Sciatic nerve (tissue), 2 donors: ENCODE results near the gene WFS1. TPM values are rescaled to one million over a fixed set of nuclear protein-coding genes. Genes with fewer than 3 reads are reported as not detected.

Experiments
- ATAC-seq: fragments of 200-7000 bp; cut with Tn5 transposase; one replicate; pipeline ENCODE4 v1.9.1; 2020; ENCODE audit warnings: mild to moderate bottlenecking, moderate library complexity
- DNase-seq: peaks from one replicate; pipeline ENCODE4 v3.0.0-alpha.2; 2020; ENCODE audit warnings: low spot score
- intact Hi-C: fragments of 100-400 bp; cut with DNase I; formaldehyde crosslinking; loops from one replicate; pipeline ENCODE4 v1.14.2; 2022
- total RNA-seq: library from RNA; stranded (reverse); fragmentation: NEBNext Ultra II Directional; extraction: Animal tissue kit (Norgen Biotek cat#: 25700); gene quantifications from one replicate; pipeline ENCODE4 v1.2.1, GENCODE V29; 2021
- donor health status: DM: no; HTN: no; CAD: no.
- donor health status: DM: no; HTN: no; CAD: no.

The WFS1 gene
- total RNA-seq, 1 donor from 2014 or later: 39.2 TPM

GRCh38 chr4:6292376-6293096 is 22.9 kb downstream of the WFS1 start:
- DNase-seq (no peak), ATAC-seq (no peak)

GRCh38 chr4:6293097-6293445 is 23.4 kb downstream of the WFS1 start:
- ATAC-seq (no peak), DNase-seq (no peak)
- intact Hi-C loops: no loop called here

More at GRCh38 chr4:6292376-6293096, 22.9 kb downstream of the WFS1 start:
- intact Hi-C loops: no loop called here

DNA sequence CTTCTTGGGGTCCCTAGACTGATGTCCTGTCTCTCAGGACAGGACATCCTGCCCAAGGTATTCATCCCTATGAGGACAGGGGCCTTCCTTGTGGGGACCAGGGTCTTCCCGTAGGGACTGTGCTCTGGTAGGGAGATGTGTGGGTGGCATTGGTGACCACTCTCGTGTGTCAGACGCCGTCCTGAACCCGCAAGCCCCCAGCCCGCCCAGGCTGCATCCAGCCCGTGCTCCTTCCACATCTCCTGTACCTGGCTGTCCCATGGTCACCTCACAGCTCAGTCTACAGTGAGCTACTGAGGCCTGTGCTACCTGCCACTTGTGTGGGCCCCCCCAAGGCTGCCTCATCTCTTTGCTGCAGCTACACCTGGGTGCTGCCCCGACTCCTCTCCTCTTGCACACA is 24.0 kb downstream of the WFS1 start:
- DNase-seq (no peak), ATAC-seq (no peak)
- intact Hi-C loops: no loop called here

- DNase-seq (no peak), ATAC-seq (no peak)
- intact Hi-C loops: loop anchor here (5.0 kb wide), 1 partner anchor 1447 kb away; no protein-coding TSS in a partner anchor
Measured at GRCh38 chr4:6294705-6295421, 25.2 kb downstream of the WFS1 start.

- ATAC-seq (no peak), DNase-seq (no peak)
- intact Hi-C loops: loop anchor here (5.0 kb wide), 1 partner anchor 1447 kb away; no protein-coding TSS in a partner anchor
Measured at GRCh38 chr4:6295495-6295894, 25.8 kb downstream of the WFS1 start.

GRCh38 chr4:6296026-6296425 is 26.4 kb downstream of the WFS1 start:
- ATAC-seq: no peak
- no peak for DNase-seq
- intact Hi-C loops: loop anchor here (5.0 kb wide), 1 partner anchor 1446 kb away; no protein-coding TSS in a partner anchor

- no peak for ATAC-seq
- DNase-seq: no peak
- intact Hi-C loops: loop anchor here (5.0 kb wide), 1 partner anchor 1445 kb away; no protein-coding TSS in a partner anchor
Measured at GRCh38 chr4:6297266-6297815, 27.7 kb downstream of the WFS1 start.

- intact Hi-C loops: loop anchor here (5.0 kb wide), 1 partner anchor 1444 kb away; no protein-coding TSS in a partner anchor
- ATAC-seq: no peak
- DNase-seq: no peak
Measured at GRCh38 chr4:6298035-6298434, 28.4 kb downstream of the WFS1 start.

- DNase-seq (no peak), ATAC-seq (no peak)
Measured at GRCh38 chr4:6298852-6299251, 29.2 kb downstream of the WFS1 start.

GRCh38 chr4:6299875-6300274 is 30.2 kb downstream of the WFS1 start:
- no peak for ATAC-seq
- no peak for DNase-seq
- intact Hi-C loops: loop anchor here (5.0 kb wide), 1 partner anchor 1442 kb away; no protein-coding TSS in a partner anchor

More at GRCh38 chr4:6298852-6299251, 29.2 kb downstream of the WFS1 start:
- intact Hi-C loops: loop anchor here (5.0 kb wide), 1 partner anchor 1443 kb away; no protein-coding TSS in a partner anchor

DNA sequence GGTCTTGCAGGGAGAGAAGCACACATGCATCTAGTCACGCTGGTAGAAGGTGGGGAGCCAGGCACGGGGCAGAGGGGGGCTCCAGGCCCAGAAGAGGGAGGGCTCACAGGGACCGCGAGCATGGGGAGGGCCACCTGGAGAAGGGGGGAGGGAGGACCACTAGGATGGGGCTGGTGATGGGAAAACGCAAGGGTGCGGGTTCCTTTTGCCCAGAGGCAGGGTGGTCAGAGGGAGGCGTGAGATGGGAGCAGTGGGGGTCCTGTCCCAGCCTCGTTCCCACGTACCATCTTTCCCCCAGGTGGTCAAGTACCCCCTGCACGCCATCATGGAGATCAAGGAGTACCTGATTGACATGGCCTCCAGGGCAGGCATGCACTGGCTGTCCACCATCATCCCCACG is 30.7 kb downstream of the WFS1 start:
- no peak for ATAC-seq
- DNase-seq: no peak
- intact Hi-C loops: no loop called here

GRCh38 chr4:6301051-6301731 is 31.5 kb downstream of the WFS1 start:
- ATAC-seq (no peak), DNase-seq (no peak)
- intact Hi-C loops: no loop called here

- DNase-seq: no peak
- no peak for ATAC-seq
- intact Hi-C loops: no loop called here
Measured at GRCh38 chr4:6301732-6302442, 32.2 kb downstream of the WFS1 start.

- DNase-seq (no peak), ATAC-seq (no peak)
- intact Hi-C loops: no loop called here
Measured at GRCh38 chr4:6302869-6303268, 33.2 kb downstream of the WFS1 start.

- ATAC-seq (no peak), DNase-seq (no peak)
- intact Hi-C loops: no loop called here
Measured at GRCh38 chr4:6303943-6304342, 34.3 kb downstream of the WFS1 start.

DNA sequence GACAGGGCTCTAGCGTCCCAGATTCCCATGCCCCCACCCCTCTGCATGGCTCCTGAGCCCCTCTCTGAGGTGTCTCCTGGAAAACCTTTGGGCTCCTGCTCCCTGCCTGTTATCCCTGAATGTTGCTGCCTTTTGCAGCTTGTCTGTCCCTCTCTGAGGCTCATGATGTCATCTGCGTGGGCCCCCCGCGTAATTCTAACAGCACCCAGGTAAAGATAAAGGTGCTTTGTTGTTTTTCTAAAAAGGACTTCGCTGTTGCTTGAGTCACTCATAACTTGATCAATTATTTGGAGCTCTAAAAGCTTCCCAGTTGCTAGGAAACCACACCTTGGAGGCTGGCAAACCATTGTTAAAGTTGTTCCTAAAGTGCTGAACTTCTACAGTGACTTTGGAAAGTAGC is 36.6 kb downstream of the WFS1 start:
- intact Hi-C loops: no loop called here
- DNase-seq: no peak
- ATAC-seq: no peak

DNA sequence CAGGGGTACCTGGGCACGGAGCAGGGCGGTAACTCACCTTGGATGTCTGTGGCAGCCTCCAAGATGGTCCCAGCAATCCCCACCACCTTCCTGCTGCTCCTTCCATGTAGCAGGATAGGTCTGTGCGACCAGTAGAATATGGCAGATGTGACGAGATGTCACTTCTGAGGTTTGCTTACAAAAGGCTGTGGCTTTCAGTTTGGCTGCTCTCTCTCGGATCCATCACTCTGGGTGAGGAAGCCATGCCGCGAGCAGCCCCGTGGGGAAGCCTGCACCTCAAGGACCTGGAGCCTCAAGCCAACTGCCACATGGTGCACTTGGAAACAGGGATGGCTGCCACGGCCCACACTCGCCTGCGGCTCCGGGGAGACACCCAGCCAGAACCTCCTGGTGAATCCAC is 37.6 kb downstream of the WFS1 start:
- intact Hi-C loops: no loop called here
- ATAC-seq (no peak), DNase-seq (no peak)

- no peak for DNase-seq
- no peak for ATAC-seq
- intact Hi-C loops: no loop called here
Measured at GRCh38 chr4:6307891-6308290, 38.2 kb downstream of the WFS1 start.
